K562 (cell line): ENCODE results near the gene ARHGAP30. TPM values are rescaled to one million over a fixed set of nuclear protein-coding genes. Genes with fewer than 3 reads are reported as not detected.

Experiments
- EP400 ChIP-seq: fragments of 450-650 bp; IDR thresholded peaks from 2 replicates; pipeline ENCODE4 v1.6.1; 2017; ENCODE audit warnings: antibody characterized with exemption, mild to moderate bottlenecking, moderate library complexity
- FIP1L1 ChIP-seq: fragments of 200-400 bp; formaldehyde crosslinking; IDR thresholded peaks from 2 replicates; pipeline ENCODE4 v1.6.1; 2018; ENCODE audit warnings: mild to moderate bottlenecking, low read depth, low read length; ENCODE audit not compliant: poor library complexity, severe bottlenecking
- FOXA1 ChIP-seq: fragments of 450-650 bp; IDR thresholded peaks from 2 replicates; pipeline ENCODE4 v1.6.1; 2016; ENCODE audit warnings: mild to moderate bottlenecking, borderline replicate concordance
- GABPB1 ChIP-seq: sonication (generic); formaldehyde crosslinking; IDR thresholded peaks from 2 replicates; pipeline ENCODE4 v1.8.0; 2022; ENCODE audit warnings: mild to moderate bottlenecking, missing genetic modification reagents
- HBP1 ChIP-seq: fragments of 450-650 bp; formaldehyde crosslinking; IDR thresholded peaks from 2 replicates; pipeline ENCODE4 v1.4.0; 2022; ENCODE audit warnings: missing genetic modification characterization
- HMGN3 ChIP-seq: IDR thresholded peaks from 2 replicates; pipeline ENCODE4 v1.6.1; 2011; ENCODE audit warnings: borderline replicate concordance, low read depth, mild to moderate bottlenecking, mixed read lengths, low read length; ENCODE audit not compliant: insufficient read length; ENCODE audit errors: extremely low read depth
- LCOR ChIP-seq: sonication (generic); formaldehyde crosslinking; IDR thresholded peaks from 2 replicates; pipeline ENCODE4 v1.8.0; 2022; ENCODE audit warnings: mild to moderate bottlenecking, missing genetic modification reagents
- NRF1 ChIP-seq, 2 experiments: fragments of 450-650 bp; IDR thresholded peaks in 1 of 2; conservative IDR thresholded peaks in 1 of 2; 2 replicates each; pipeline ENCODE4 v1.6.1; 2014; ENCODE audit warnings: mild to moderate bottlenecking in 2 of 2
- PML ChIP-seq: IDR thresholded peaks from 2 replicates; pipeline ENCODE4 v1.6.1; 2012; ENCODE audit warnings: low read length, inconsistent platforms
- POLR2G ChIP-seq: fragments of 200-400 bp; formaldehyde crosslinking; IDR thresholded peaks from 2 replicates; pipeline ENCODE4 v1.6.1; 2017; ENCODE audit warnings: low read depth, mild to moderate bottlenecking, antibody characterized with exemption, low read length, moderate library complexity
- RNF2 ChIP-seq: sonication (generic); IDR thresholded peaks from 2 replicates; pipeline ENCODE4 v1.6.1; 2016
- UBTF ChIP-seq, 2 experiments: IDR thresholded peaks; 2 replicates each; pipeline ENCODE4 v1.6.1; 2012; ENCODE audit warnings: improper control_type of control experiment in 2 of 2, low read depth in 2 of 2, low read length in 2 of 2, borderline replicate concordance in 1 of 2
- ZC3H8 ChIP-seq: fragments of 450-650 bp; IDR thresholded peaks from 2 replicates; pipeline ENCODE4 v1.6.1; 2017
- ZNF318 ChIP-seq, 2 experiments: fragments of 450-650 bp; IDR thresholded peaks; 2 replicates each; pipeline ENCODE4 v1.6.1; 2016; ENCODE audit warnings: mild to moderate bottlenecking in 2 of 2, borderline replicate concordance in 1 of 2, low read depth in 1 of 2, moderate library complexity in 1 of 2
- polyA plus RNA-seq, 8 experiments: library from polyadenylated mRNA; depleted of rRNA in 4 of 8; stranded (reverse) in 5 of 8; unstranded in 3 of 8; fragments of >200 nt; fragmentation: Nextera tagmentation in 2 of 8; fragmentation: Illumina TruSeq in 1 of 8; extraction: Ambion mirVana in 2 of 8; extraction: Trizol in 1 of 8; gene quantifications; 2 replicates each; pipeline versions ENCODE4 v1.2.1 to v1.2.3, GENCODE V29; 2011 to 2014; ENCODE audit warnings: inconsistent platforms in 1 of 8, missing spikeins in 1 of 8
- total RNA-seq, 7 experiments: library from RNA; depleted of rRNA in 6 of 7; stranded (reverse); fragments of >200 nt in 6 of 7; fragmentation: Illumina TruSeq in 2 of 7; extraction: Trizol in 2 of 7; gene quantifications; 2 replicates each; pipeline versions ENCODE4 v1.2.1 to v1.2.3, GENCODE V29; 2011 to 2021; ENCODE audit warnings: low replicate concordance in 1 of 7

Gene ARHGAP30
- total and polyA plus RNA-seq, 9 of the 15 experiments (the other 6 are each of a cell fraction or from before 2014, with no cell fraction given): 0.01 to 0.73 (median 0.12) TPM

- TF ChIP-seq HBP1 (CRISPR knock-in tag) (0 out of 2 replicates have a peak, but pooled peaks have one; percentile 35), RNF2 (no peak), HMGN3 (peak; percentile 68), POLR2G (peak; percentile 83), NRF1 (conservative IDR thresholded peaks at IDR 0.05 in 1 of 2, IDR thresholded peaks at IDR 0.05 in 1 of 2) (peak in 1 of 2 experiments; percentile 71; a peak in 2 of 4 replicates), PML (peak; percentile 39; the same call in 1 of the 2 replicates), FIP1L1 (peak; percentile 56), ZNF318 (IDR thresholded peaks at IDR 0.05; ENCODE audit: borderline replicate concordance in 1 of 2, low read depth in 1 of 2) (peak in 1 of 2 experiments; percentile 77; a peak in 2 of 4 replicates), LCOR (CRISPR knock-in tag) (0 out of 2 replicates have a peak, but pooled peaks have one; percentile 21), GABPB1 (no peak; the same call in 1 of the 2 replicates), ZC3H8 (0 out of 2 replicates have a peak, but pooled peaks have one; percentile 14), FOXA1 (no peak), UBTF (IDR thresholded peaks at IDR 0.05; ENCODE audit: borderline replicate concordance in 1 of 2, low read depth in 2 of 2, low read length in 2 of 2) (peak; percentile 53 to 88; a peak in 2 of 4 replicates), EP400 (0 out of 2 replicates have a peak, but pooled peaks have one; percentile 10)
Measured at GRCh38 chr1:161044908-161045735, 24.6 kb downstream of the ARHGAP30 start (continued).
